HG03108 (cell line): ENCODE data around the gene FBXW10.
"Not testable (repeated sequence)": the region's sequence is repeated elsewhere in the genome, so short reads cannot be mapped to it uniquely, and the experiment has no call there.

Experiments used
- ATAC-seq: cut with Tn5 transposase; IDR thresholded peaks from one replicate; pipeline ENCODE4 v1.9.1; 2021; ENCODE audit warnings: moderate library complexity; ENCODE audit not compliant: unreplicated experiment

The FBXW10 gene

DNA sequence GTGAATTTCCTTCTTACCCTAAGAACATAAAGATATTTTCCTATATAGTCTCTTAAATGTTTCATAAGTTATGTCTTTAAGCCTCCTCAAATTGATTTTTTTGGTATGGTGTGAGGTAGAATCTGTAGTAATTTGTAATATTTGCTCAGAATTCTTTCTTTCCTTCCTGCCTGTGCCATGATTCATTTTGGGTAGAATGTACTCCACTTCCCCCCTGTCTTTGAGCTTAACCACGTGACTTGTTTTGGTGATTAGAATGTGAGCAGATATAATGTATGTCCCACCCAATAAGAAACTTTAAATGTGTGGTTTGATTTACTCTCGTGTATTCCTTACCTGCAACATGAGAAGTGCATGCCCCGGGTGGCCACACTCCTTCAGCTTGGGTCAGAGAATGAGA is 77.6 kb downstream of the FBXW10 start:
- ATAC-seq = not testable (repeated sequence)

DNA sequence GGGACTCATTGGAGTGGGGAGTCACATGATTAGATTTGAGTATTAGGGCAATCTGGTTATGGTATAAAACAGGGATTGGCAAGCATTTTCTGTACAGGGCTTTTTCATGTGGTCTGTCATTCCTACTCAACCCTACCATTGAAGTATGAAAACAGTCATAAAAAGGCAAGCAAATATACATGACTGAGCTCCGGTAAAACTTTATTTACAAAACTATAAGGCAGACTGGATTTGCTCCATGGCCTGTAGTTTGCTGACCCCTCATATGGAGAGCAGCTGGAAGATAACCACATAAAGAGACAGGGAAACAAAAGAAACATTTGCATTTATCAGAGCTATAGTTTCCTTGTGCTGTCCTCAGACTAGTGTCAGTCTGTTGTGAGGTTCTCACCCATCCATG is 83.8 kb downstream of the FBXW10 start:
- not testable (repeated sequence) for ATAC-seq
